H1 (cell line): ENCODE measurements around the gene ZSCAN12. TPM values are rescaled to one million over a fixed set of nuclear protein-coding genes. Genes with fewer than 3 reads are reported as not detected.

ENCODE experiments used
- CEBPB ChIP-seq: IDR thresholded peaks from 2 replicates; pipeline ENCODE4 v1.6.1; 2012; ENCODE audit warnings: low read depth, low read length
- CTCF ChIP-seq, 3 experiments: IDR thresholded peaks; 1 replicate in 2 of 3; 2 replicates in 1 of 3; pipeline versions ENCODE4 v1.5.1 to v1.6.1; 2011; ENCODE audit warnings: low read length in 3 of 3, mild to moderate bottlenecking in 3 of 3, inconsistent platforms in 2 of 3, low read depth in 1 of 3, moderate library complexity in 1 of 3; ENCODE audit not compliant: insufficient read depth in 1 of 3; ENCODE audit errors: control extremely low read depth in 1 of 3
- GABPA ChIP-seq: IDR thresholded peaks from 2 replicates; pipeline ENCODE4 v1.6.1; 2011; ENCODE audit warnings: mild to moderate bottlenecking, low read length, moderate library complexity, borderline replicate concordance; ENCODE audit not compliant: insufficient read depth
- GTF2F1 ChIP-seq: IDR thresholded peaks from 2 replicates; pipeline ENCODE4 v1.6.1; 2012; ENCODE audit warnings: low read depth, low read length, improper control_type of control experiment, borderline replicate concordance
- HDAC2 ChIP-seq, 2 experiments: fragments of 300-600 bp in 1 of 2; sonication (generic) in 1 of 2; IDR thresholded peaks; 2 replicates each; pipeline ENCODE4 v1.6.1; 2011 to 2012; ENCODE audit warnings: low read depth in 2 of 2, low read length in 2 of 2, mild to moderate bottlenecking in 2 of 2, moderate library complexity in 2 of 2, borderline replicate concordance in 1 of 2, inconsistent platforms in 1 of 2
- KDM1A ChIP-seq: fragments of 200-600, 300-600 bp; sonication (generic); IDR thresholded peaks from 2 replicates; pipeline ENCODE4 v1.7.1; 2016; ENCODE audit warnings: mild to moderate bottlenecking, low read length, borderline replicate concordance
- KDM5A ChIP-seq: fragments of 200-600 bp; IDR thresholded peaks from 2 replicates; pipeline ENCODE4 v1.7.1; 2012; ENCODE audit warnings: mild to moderate bottlenecking, low read length, inconsistent platforms, mixed read lengths
- POLR2A ChIP-seq, 2 experiments: IDR thresholded peaks; 1 replicate in 1 of 2; 2 replicates in 1 of 2; pipeline ENCODE4 v1.6.1; 2011; ENCODE audit warnings: low read depth in 2 of 2, low read length in 2 of 2, mild to moderate bottlenecking in 2 of 2; ENCODE audit errors: control extremely low read depth in 1 of 2
- RAD21 ChIP-seq, 2 experiments: IDR thresholded peaks in 1 of 2; conservative IDR thresholded peaks in 1 of 2; 2 replicates each; pipeline ENCODE4 v1.6.1; 2011; ENCODE audit warnings: low read depth in 2 of 2, low read length in 2 of 2, improper control_type of control experiment in 1 of 2, inconsistent platforms in 1 of 2, mild to moderate bottlenecking in 1 of 2, moderate library complexity in 1 of 2
- RXRA ChIP-seq: IDR thresholded peaks from 2 replicates; pipeline ENCODE4 v1.6.1; 2011; ENCODE audit warnings: low read depth, mild to moderate bottlenecking, low read length, moderate library complexity; ENCODE audit not compliant: insufficient read depth
- SP1 ChIP-seq: IDR thresholded peaks from 2 replicates; pipeline ENCODE4 v1.6.1; 2011; ENCODE audit warnings: low read depth, low read length
- polyA plus RNA-seq, 7 experiments: library from polyadenylated mRNA; depleted of rRNA in 3 of 7; stranded (reverse) in 5 of 7; unstranded in 2 of 7; fragments of >200 nt in 5 of 7; fragments of 200-250 nt in 2 of 7; gene quantifications; 1 replicate in 5 of 7; 2 replicates in 1 of 7; 4 replicates in 1 of 7; pipeline versions ENCODE4 v1.2.1 to v1.2.3, GENCODE V29; 2011 to 2013; ENCODE audit warnings: missing spikeins in 2 of 7, mixed read lengths in 2 of 7
- total RNA-seq: library from RNA; stranded (reverse); fragmentation: NEBNext Ultra II Directional; extraction: Animal tissue kit (Norgen Biotek cat#: 25700); gene quantifications from 2 replicates; pipeline ENCODE4 v1.2.1, GENCODE V29; 2021

ZSCAN12 gene
- total and polyA plus RNA-seq, 2 of the 8 experiments (the other 6 are each of a cell fraction or from before 2014, with no cell fraction given), result 2.2 to 9.6 TPM

- TF ChIP-seq GABPA, result no peak
- TF ChIP-seq CTCF (IDR thresholded peaks at IDR 0.05; ENCODE audit: control extremely low read depth in 1 of 3, insufficient read depth in 1 of 3, low read depth in 1 of 3, low read length in 3 of 3), result no peak
- TF ChIP-seq CEBPB, result no peak
- TF ChIP-seq KDM1A, result no peak
- no peak for TF ChIP-seq KDM5A
- no peak for TF ChIP-seq GTF2F1
- no peak for TF ChIP-seq HDAC2 (IDR thresholded peaks at IDR 0.05; ENCODE audit: borderline replicate concordance in 1 of 2, low read depth in 2 of 2, low read length in 2 of 2)
- TF ChIP-seq SP1, result no peak
- TF ChIP-seq RXRA, result no peak
- no peak for TF ChIP-seq RAD21 (IDR thresholded peaks at IDR 0.05 in 1 of 2, conservative IDR thresholded peaks at IDR 0.05 in 1 of 2; ENCODE audit: low read depth in 2 of 2, low read length in 2 of 2)
- no peak for TF ChIP-seq POLR2A (IDR thresholded peaks at IDR 0.05; ENCODE audit: control extremely low read depth in 1 of 2, low read depth in 2 of 2, low read length in 2 of 2)
Measured at GRCh38 chr6:28354688-28355554, 44.6 kb downstream of the ZSCAN12 start (continued).
